GM19463 (cell line): ENCODE data around the gene IMP3.

Experiments
- ATAC-seq: cut with Tn5 transposase; IDR thresholded peaks from one replicate; pipeline ENCODE4 v1.9.1; 2021; ENCODE audit warnings: mild to moderate bottlenecking, moderate library complexity; ENCODE audit not compliant: unreplicated experiment

IMP3 gene

GRCh38 chr15:75673426-75674235 lies 33.6 kb upstream of the IMP3 start:
- ATAC-seq: no peak

- ATAC-seq: no peak
Observed at GRCh38 chr15:75672646-75673425, 32.8 kb upstream of the IMP3 start.

- no peak for ATAC-seq
Observed at GRCh38 chr15:75671730-75672602, 31.9 kb upstream of the IMP3 start.

- no peak for ATAC-seq
Observed at GRCh38 chr15:75669879-75670212, 29.8 kb upstream of the IMP3 start.

- no peak for ATAC-seq
Observed at GRCh38 chr15:75669191-75669878, 29.3 kb upstream of the IMP3 start.

- no peak for ATAC-seq
Observed at GRCh38 chr15:75666823-75667501, 26.9 kb upstream of the IMP3 start.

GRCh38 chr15:75663931-75664421 lies 24.0 kb upstream of the IMP3 start:
- ATAC-seq: no peak

- no peak for ATAC-seq
Observed at GRCh38 chr15:75662823-75663519, 22.9 kb upstream of the IMP3 start.

GRCh38 chr15:75661756-75662140 lies 21.7 kb upstream of the IMP3 start:
- ATAC-seq: no peak

GRCh38 chr15:75661100-75661755 lies 21.2 kb upstream of the IMP3 start:
- no peak for ATAC-seq

GRCh38 chr15:75659928-75660645 lies 20.1 kb upstream of the IMP3 start:
- no peak for ATAC-seq

GRCh38 chr15:75659141-75659771 lies 19.2 kb upstream of the IMP3 start:
- no peak for ATAC-seq

GRCh38 chr15:75656813-75657212 lies 16.8 kb upstream of the IMP3 start:
- no peak for ATAC-seq

- no peak for ATAC-seq
Observed at GRCh38 chr15:75656331-75656730, 16.3 kb upstream of the IMP3 start.

- no peak for ATAC-seq
Observed at GRCh38 chr15:75655931-75656330, 15.9 kb upstream of the IMP3 start.

- ATAC-seq: no peak
Observed at GRCh38 chr15:75654201-75654907, 14.3 kb upstream of the IMP3 start.

GRCh38 chr15:75653347-75653913 lies 13.4 kb upstream of the IMP3 start:
- ATAC-seq: no peak
